WI38 (cell line): Measurements from ENCODE around the gene ANKRD13C.

Source experiments
- H3K4me3 ChIP-seq: 2 replicates; pipeline ENCODE4 v1.5.1; 2011; ENCODE audit warnings: low read depth, mild to moderate bottlenecking, control low read depth, low read length
- TF ChIP-seq, protein P1 (sequence below): IDR thresholded peaks from 2 replicates; pipeline ENCODE4 v1.5.1; 2012; ENCODE audit warnings: low read depth, mild to moderate bottlenecking, control low read depth, low read length

Gene ANKRD13C

DNA sequence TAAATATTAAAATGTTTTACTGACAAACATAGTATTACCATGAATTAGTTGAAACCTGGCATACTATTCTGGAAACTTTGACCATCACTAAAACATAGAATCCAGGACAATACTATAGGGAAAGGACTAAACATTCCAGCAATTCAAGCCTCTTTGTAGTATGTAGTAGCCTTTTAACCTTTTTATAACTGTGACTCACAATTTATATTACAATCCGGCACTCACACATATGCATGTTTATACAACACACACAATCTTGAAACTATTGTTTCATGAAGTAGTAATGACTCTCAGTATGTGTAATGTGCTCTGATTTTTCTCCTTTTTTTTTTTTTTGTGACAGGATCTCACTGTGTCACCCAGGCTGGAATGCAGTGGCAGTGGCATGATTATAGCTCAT is 64.3 kb downstream of the ANKRD13C start:
- TF ChIP-seq, protein P1, sequence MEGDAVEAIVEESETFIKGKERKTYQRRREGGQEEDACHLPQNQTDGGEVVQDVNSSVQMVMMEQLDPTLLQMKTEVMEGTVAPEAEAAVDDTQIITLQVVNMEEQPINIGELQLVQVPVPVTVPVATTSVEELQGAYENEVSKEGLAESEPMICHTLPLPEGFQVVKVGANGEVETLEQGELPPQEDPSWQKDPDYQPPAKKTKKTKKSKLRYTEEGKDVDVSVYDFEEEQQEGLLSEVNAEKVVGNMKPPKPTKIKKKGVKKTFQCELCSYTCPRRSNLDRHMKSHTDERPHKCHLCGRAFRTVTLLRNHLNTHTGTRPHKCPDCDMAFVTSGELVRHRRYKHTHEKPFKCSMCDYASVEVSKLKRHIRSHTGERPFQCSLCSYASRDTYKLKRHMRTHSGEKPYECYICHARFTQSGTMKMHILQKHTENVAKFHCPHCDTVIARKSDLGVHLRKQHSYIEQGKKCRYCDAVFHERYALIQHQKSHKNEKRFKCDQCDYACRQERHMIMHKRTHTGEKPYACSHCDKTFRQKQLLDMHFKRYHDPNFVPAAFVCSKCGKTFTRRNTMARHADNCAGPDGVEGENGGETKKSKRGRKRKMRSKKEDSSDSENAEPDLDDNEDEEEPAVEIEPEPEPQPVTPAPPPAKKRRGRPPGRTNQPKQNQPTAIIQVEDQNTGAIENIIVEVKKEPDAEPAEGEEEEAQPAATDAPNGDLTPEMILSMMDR: no peak

DNA sequence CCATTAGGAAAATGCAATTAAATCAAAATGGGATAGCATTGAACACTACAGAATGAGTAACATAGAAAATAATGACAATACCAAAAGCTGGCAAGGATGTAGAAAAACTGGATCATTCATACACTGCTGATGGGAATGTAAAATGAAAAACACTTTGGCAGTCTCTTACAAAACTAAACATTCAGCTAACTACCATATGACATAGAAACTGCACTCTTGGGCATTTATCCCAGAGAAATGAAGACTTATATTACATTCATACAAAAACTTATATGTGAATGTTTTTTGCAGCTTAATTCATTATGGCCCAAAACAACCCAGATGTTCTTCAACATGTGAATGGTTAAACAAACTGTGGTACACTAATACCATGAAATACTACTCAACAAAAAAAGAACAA is 66.4 kb downstream of the ANKRD13C start:
- TF ChIP-seq, protein P1: no peak
- no peak overlapping the region for H3K4me3 ChIP-seq

More for the DNA sequence above, 64.3 kb downstream of the ANKRD13C start:
- no peak overlapping the region for H3K4me3 ChIP-seq

DNA sequence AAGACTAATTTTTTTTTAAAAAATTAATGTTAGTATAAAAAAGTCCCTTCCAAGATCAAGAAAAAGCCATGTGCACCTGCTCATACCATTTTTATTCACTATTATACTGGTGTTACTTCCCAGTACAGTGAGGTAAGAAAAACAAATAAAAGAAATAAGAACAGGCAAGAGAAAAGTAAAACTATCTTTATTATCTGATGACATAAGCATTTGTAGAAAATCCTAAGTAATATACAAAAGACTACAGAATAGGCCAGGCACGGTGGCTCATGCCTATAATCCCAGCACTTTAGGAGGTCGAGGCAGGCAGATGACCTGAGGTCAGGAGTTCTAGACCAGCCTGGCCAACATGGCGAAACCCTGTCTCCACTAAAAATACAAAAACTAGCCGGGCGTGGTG is 68.1 kb downstream of the ANKRD13C start:
- TF ChIP-seq, protein P1: no peak
- H3K4me3 ChIP-seq: no peak overlapping the region

DNA sequence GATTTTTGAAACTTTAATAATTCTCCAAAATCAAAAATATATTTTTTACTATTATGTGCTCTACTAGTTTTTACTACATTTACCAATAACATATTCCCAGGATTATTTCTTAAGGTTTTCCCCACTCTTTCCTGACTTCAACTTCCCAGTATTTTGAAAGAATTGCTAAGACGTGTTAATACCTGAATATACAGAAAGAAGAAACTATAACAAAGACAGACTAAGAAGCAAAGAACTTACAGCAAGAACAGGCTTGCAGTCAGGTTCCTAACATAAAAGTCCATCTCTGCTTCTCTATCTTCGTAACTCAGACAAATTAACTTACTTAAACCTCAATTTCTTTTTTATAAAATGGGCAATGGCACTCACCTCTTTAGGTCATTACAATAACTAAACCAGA is 70.2 kb downstream of the ANKRD13C start:
- H3K4me3 ChIP-seq: no peak overlapping the region
- TF ChIP-seq, protein P1: no peak

DNA sequence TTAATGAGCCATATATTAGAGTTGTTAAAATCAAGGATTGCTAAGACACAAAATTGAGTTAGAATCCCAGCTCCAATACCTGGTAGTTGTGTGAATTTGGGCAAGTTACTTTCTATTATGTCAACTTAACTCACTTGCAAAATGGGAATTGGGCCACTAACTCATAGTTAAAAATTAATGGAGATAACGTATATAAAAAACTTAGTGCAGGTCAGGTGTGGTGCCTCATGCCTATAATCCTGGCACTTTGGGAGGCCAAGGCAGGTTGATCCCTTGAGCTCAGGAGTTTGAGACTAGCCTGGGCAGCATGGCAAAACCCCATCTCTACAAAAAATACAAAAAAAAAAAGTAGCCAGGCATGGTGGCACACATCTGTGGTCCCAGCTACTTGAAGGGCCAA is 75.8 kb downstream of the ANKRD13C start:
- TF ChIP-seq, protein P1: no peak

DNA sequence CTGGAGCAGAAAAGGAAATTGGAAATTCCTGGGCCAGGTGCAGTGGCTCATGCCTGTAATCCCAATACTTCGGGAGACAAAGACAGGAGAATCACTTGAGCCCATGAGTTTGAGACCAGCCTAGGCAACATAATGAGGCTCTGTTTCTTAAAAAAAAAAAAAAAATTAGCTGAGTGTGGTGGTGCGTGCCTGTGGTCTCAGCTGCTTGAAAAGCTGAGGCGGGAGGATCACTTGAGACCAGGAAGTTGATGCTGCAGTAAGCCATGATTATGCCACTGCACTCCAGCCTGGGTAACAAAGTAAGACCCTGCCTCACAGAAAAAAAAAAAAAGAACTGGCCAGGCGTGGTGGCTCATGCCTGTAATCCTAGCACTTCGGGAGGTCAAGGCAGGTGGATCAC is 76.6 kb downstream of the ANKRD13C start:
- H3K4me3 ChIP-seq: no peak overlapping the region
- TF ChIP-seq, protein P1: no peak

More for the DNA sequence above, 75.8 kb downstream of the ANKRD13C start:
- H3K4me3 ChIP-seq: no peak overlapping the region

DNA sequence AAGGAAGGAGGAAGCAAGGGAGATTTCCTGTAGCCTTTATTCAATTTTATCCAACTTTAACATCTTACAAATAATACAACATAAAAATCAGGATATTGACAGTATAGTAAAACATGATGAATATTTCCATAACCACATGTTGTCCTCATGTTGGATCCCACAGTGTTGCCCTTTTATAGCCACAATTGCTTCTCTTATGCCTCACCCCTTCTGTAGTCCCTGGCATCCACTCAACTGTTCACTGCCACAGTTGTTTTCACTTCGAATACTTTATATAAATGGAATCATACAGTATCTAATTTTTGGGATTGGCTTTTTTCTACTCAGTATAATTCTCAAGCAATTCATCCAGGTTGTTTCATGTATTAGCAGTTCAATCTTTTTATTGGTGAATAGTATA is 88.6 kb downstream of the ANKRD13C start:
- TF ChIP-seq, protein P1: no peak
- no peak overlapping the region for H3K4me3 ChIP-seq
